PC-3 (cell line): ENCODE measurements around the gene ZAR1. TPM values are rescaled to one million over a fixed set of nuclear protein-coding genes. Genes with fewer than 3 reads are reported as not detected.

Source experiments
- ATAC-seq: fragments of 200-7000 bp; cut with Tn5 transposase; 2 replicates; pipeline ENCODE4 v1.9.1; 2020; ENCODE audit warnings: mild to moderate bottlenecking, moderate library complexity
- BruUV-seq: library from RNA; stranded (reverse); fragments of 400-500 nt; replicated peaks from 2 replicates; lab custom pipeline; 2021; lab: Mats Ljungman, UMichigan
- CTCF ChIA-PET: fragments of 300-600 bp; sonication (Branson Sonifier 250); formaldehyde crosslinking; loops from one replicate; lab custom pipeline; 2022; ENCODE audit warnings: antibody characterized with exemption; lab: Charles Lee
- POLR2A ChIA-PET: fragments of 300-600 bp; sonication (Branson Sonifier 250); formaldehyde crosslinking; loops from one replicate; lab custom pipeline; 2022; ENCODE audit warnings: antibody characterized with exemption; ENCODE audit not compliant: unreplicated experiment; lab: Charles Lee
- DNase-seq: peaks from one replicate; pipeline ENCODE4 v3.0.0-alpha.2; 2015
- H2AFZ ChIP-seq: fragments of 300-600 bp; sonication (generic); 2 replicates; pipeline ENCODE4 v1.6.0; 2016; ENCODE audit warnings: antibody characterized with exemption, low read length
- H3F3A ChIP-seq: fragments of 300-600 bp; sonication (generic); one replicate; pipeline ENCODE4 v1.6.0; 2017; ENCODE audit warnings: antibody characterized with exemption, low read length, control low read depth, mild to moderate bottlenecking; ENCODE audit not compliant: unreplicated experiment
- H3K27ac ChIP-seq: fragments of 300-600 bp; sonication (generic); 2 replicates; pipeline ENCODE4 v1.5.1; 2016; ENCODE audit warnings: mild to moderate bottlenecking, low read length
- H3K27me3 ChIP-seq: fragments of 300-600 bp; sonication (generic); 2 replicates; pipeline ENCODE4 v1.6.1; 2016; ENCODE audit warnings: low read length, mixed read lengths
- H3K36me3 ChIP-seq: fragments of 300-600 bp; sonication (generic); 2 replicates; pipeline ENCODE4 v1.6.1; 2016; ENCODE audit warnings: low read depth, mixed run types, low read length, mixed read lengths
- H3K4me1 ChIP-seq: fragments of 300-600 bp; sonication (generic); 2 replicates; pipeline ENCODE4 v1.5.1; 2016; ENCODE audit warnings: low read length; ENCODE audit not compliant: insufficient read depth
- H3K4me2 ChIP-seq: fragments of 300-600 bp; sonication (generic); 2 replicates; pipeline ENCODE4 v1.6.0; 2016; ENCODE audit warnings: low read length
- H3K4me3 ChIP-seq: fragments of 300-600 bp; sonication (generic); 2 replicates; pipeline ENCODE4 v1.5.1; 2016; ENCODE audit warnings: mild to moderate bottlenecking, low read length, mixed read lengths
- H3K79me2 ChIP-seq: fragments of 300-600 bp; sonication (generic); 2 replicates; pipeline ENCODE4 v1.6.1; 2017; ENCODE audit warnings: low read length, mixed read lengths
- H3K9ac ChIP-seq: fragments of 300-600 bp; sonication (generic); 2 replicates; pipeline ENCODE4 v1.6.0; 2016; ENCODE audit warnings: mild to moderate bottlenecking, low read length
- H3K9me2 ChIP-seq: fragments of 300-600 bp; sonication (generic); replicated peaks from 2 replicates; pipeline ENCODE4 v1.6.1; 2016; ENCODE audit warnings: mixed run types, low read length, mixed read lengths
- H3K9me3 ChIP-seq: fragments of 300-600 bp; sonication (generic); 2 replicates; pipeline ENCODE4 v1.6.1; 2016; ENCODE audit warnings: low read length, mixed read lengths
- H4K20me1 ChIP-seq: fragments of 300-600 bp; sonication (generic); 2 replicates; pipeline ENCODE4 v1.6.1; 2016; ENCODE audit warnings: low read length, mixed read lengths
- CTCF ChIP-seq: fragments of 300-600 bp; sonication (generic); conservative IDR thresholded peaks from 2 replicates; pipeline ENCODE4 v1.5.1; 2017; ENCODE audit warnings: antibody characterized with exemption, low read depth, mild to moderate bottlenecking, low read length
- EZH2 ChIP-seq: fragments of 300-600 bp; sonication (generic); IDR thresholded peaks from one replicate; pipeline ENCODE4 v1.6.1; 2017; ENCODE audit warnings: antibody characterized with exemption, mild to moderate bottlenecking, low read length; ENCODE audit not compliant: unreplicated experiment
- EZH2phosphoT487 ChIP-seq: fragments of 300-600 bp; sonication (generic); IDR thresholded peaks from 2 replicates; pipeline ENCODE4 v1.6.1; 2018; ENCODE audit warnings: mild to moderate bottlenecking, antibody characterized with exemption, low read length, borderline replicate concordance
- intact Hi-C: fragments of 100-400 bp; cut with micrococcal nuclease; formaldehyde crosslinking; loops from 2 replicates; pipeline ENCODE4 v1.9.0; 2023
- total RNA-seq: library from RNA; depleted of rRNA; stranded (reverse); fragments of >200 nt; gene quantifications from 2 replicates; pipeline ENCODE4 v1.2.3, GENCODE V29; 2014

ZAR1 gene
- total RNA-seq, 1 experiment from 2014 or later = not detected

- H2AFZ ChIP-seq = no peak overlapping the region
- no peak overlapping the region for H3K4me3 ChIP-seq
- no peak for ATAC-seq
- H3K9me3 ChIP-seq = no peaks in the 10 kb centered on the region
- no peak overlapping the region for H3K9ac ChIP-seq
- intact Hi-C loops = no loop called here
- ChIA-PET CTCF (no interaction called here), POLR2A (no interaction called here)
- no TSS peak for BruUV-seq
- H3K4me1 ChIP-seq = no peaks in the 10 kb centered on the region
- no peak for DNase-seq
- H3K27ac ChIP-seq = no peak overlapping the region
- no peak for TF ChIP-seq EZH2phosphoT487
- no peak for TF ChIP-seq EZH2
- no peak for TF ChIP-seq CTCF
- H3K27me3 ChIP-seq = no peaks in the 10 kb centered on the region
- no peaks in the 10 kb centered on the region for H3K79me2 ChIP-seq
- no peak overlapping the region for H3K4me2 ChIP-seq
- H3K36me3 ChIP-seq = no peaks in the 10 kb centered on the region
- no peaks in the 10 kb centered on the region for H3K9me2 ChIP-seq
- no peaks in the 10 kb centered on the region for H3F3A ChIP-seq
- no peaks in the 10 kb centered on the region for H4K20me1 ChIP-seq
These were observed 11.8 kb upstream of the ZAR1 start for GRCh38 chr4:48478273-48478672.

GRCh38 chr4:48481581-48481980 lies 8.5 kb upstream of the ZAR1 start:
- no TSS peak for BruUV-seq
- ATAC-seq (no peak), DNase-seq (no peak)
- Histone ChIP-seq H3K9me2 (no peaks in the 10 kb centered on the region), H2AFZ (no peak overlapping the region), H3K27me3 (no peaks in the 10 kb centered on the region), H3F3A (no peaks in the 10 kb centered on the region), H3K4me2 (no peak overlapping the region), H3K27ac (no peak overlapping the region), H3K36me3 (no peaks in the 10 kb centered on the region), H3K4me3 (no peak overlapping the region), H3K79me2 (no peaks in the 10 kb centered on the region), H3K4me1 (no peaks in the 10 kb centered on the region), H3K9me3 (no peaks in the 10 kb centered on the region), H4K20me1 (no peaks in the 10 kb centered on the region), H3K9ac (no peak overlapping the region)
- no peak for TF ChIP-seq EZH2phosphoT487
- TF ChIP-seq CTCF = no peak
- no peak for TF ChIP-seq EZH2
- ChIA-PET CTCF (no interaction called here), POLR2A (no interaction called here)
- intact Hi-C loops = loop anchor here (10.0 kb wide), 1 partner anchor 57 kb away; no protein-coding TSS in a partner anchor

- no peaks in the 10 kb centered on the region for H3K79me2 ChIP-seq
- peak within 1 kb of the TSS; percentile 45; the same call in 1 of the 2 replicates for H2AFZ ChIP-seq
- ChIA-PET POLR2A (no interaction called here), CTCF (no interaction called here)
- no TSS peak for BruUV-seq
- H3F3A ChIP-seq = no peaks in the 10 kb centered on the region
- H3K27me3 ChIP-seq = no peaks in the 10 kb centered on the region
- H3K9me3 ChIP-seq = no peaks in the 10 kb centered on the region
- DNase-seq (no peak), ATAC-seq (peak; percentile 49)
- no peaks in the 10 kb centered on the region for H3K36me3 ChIP-seq
- intact Hi-C loops = loop anchor here (10.0 kb wide), 1 partner anchor 58 kb away; no protein-coding TSS in a partner anchor
- no peaks in the 10 kb centered on the region for H3K9me2 ChIP-seq
- H3K27ac ChIP-seq = no peak within 1 kb of the TSS
- H3K9ac ChIP-seq = no peak within 1 kb of the TSS
- no peak for TF ChIP-seq EZH2phosphoT487
- TF ChIP-seq EZH2 = no peak
- TF ChIP-seq CTCF = no peak
- H3K4me3 ChIP-seq = peak within 1 kb of the TSS; percentile 50
- no peaks in the 10 kb centered on the region for H3K4me1 ChIP-seq
- H4K20me1 ChIP-seq = no peaks in the 10 kb centered on the region
- peak within 1 kb of the TSS; percentile 65 for H3K4me2 ChIP-seq
These were observed 6.9 kb upstream of the ZAR1 start, which contains the start of gene SLC10A4 for GRCh38 chr4:48483006-48483776. TSS of gene SLC10A4 (plus strand) at chr4:48483343. CDS start at chr4:48483562, 219 bp downstream.
